ENCODE measurements around the gene PLA2G1B.

PLA2G1B gene

GRCh38 chr12:120323772-120324171 is 3.8 kb downstream of the PLA2G1B start:
- DNase-seq = no peak

GRCh38 chr12:120321382-120322202 is 6.0 kb downstream of the PLA2G1B start:
- no peak for DNase-seq

GRCh38 chr12:120317224-120318105 is 10.1 kb downstream of the PLA2G1B start:
- peak; percentile 100 for DNase-seq

- DNase-seq = no peak
Measured at GRCh38 chr12:120316798-120317223, 10.8 kb downstream of the PLA2G1B start.

- no peak for DNase-seq
Measured at GRCh38 chr12:120314220-120314619, 13.4 kb downstream of the PLA2G1B start.

- peak; percentile 78 for DNase-seq
Measured at GRCh38 chr12:120301962-120302815, 25.4 kb downstream of the PLA2G1B start, which contains the start of gene SIRT4. Gene SIRT4 (plus strand): TSS chr12:120302321. CDS start chr12:120303562, 1,241 bp downstream.

- DNase-seq = no peak
Measured at GRCh38 chr12:120292661-120293531, 34.7 kb downstream of the PLA2G1B start, which contains the start of gene RNU4-1. Gene RNU4-1 (minus strand): TSS chr12:120293237.

- no peak for DNase-seq
Measured at GRCh38 chr12:120292411-120292660, 35.2 kb downstream of the PLA2G1B start.

GRCh38 chr12:120290609-120291305 is 36.8 kb downstream of the PLA2G1B start:
- no peak for DNase-seq

- no peak for DNase-seq
Measured at GRCh38 chr12:120287491-120287890, 40.1 kb downstream of the PLA2G1B start.

GRCh38 chr12:120286768-120287490 is 40.6 kb downstream of the PLA2G1B start:
- DNase-seq = no peak

GRCh38 chr12:120284381-120284780 is 43.2 kb downstream of the PLA2G1B start:
- DNase-seq = no peak

- no peak for DNase-seq
Measured at GRCh38 chr12:120283318-120283717, 44.3 kb downstream of the PLA2G1B start.

- no peak for DNase-seq
Measured at GRCh38 chr12:120278137-120279069, 49.2 kb downstream of the PLA2G1B start.

GRCh38 chr12:120276734-120277133 is 50.8 kb downstream of the PLA2G1B start:
- DNase-seq = no peak
